ENCODE results near the gene GARNL3.

GARNL3 gene, protein sequence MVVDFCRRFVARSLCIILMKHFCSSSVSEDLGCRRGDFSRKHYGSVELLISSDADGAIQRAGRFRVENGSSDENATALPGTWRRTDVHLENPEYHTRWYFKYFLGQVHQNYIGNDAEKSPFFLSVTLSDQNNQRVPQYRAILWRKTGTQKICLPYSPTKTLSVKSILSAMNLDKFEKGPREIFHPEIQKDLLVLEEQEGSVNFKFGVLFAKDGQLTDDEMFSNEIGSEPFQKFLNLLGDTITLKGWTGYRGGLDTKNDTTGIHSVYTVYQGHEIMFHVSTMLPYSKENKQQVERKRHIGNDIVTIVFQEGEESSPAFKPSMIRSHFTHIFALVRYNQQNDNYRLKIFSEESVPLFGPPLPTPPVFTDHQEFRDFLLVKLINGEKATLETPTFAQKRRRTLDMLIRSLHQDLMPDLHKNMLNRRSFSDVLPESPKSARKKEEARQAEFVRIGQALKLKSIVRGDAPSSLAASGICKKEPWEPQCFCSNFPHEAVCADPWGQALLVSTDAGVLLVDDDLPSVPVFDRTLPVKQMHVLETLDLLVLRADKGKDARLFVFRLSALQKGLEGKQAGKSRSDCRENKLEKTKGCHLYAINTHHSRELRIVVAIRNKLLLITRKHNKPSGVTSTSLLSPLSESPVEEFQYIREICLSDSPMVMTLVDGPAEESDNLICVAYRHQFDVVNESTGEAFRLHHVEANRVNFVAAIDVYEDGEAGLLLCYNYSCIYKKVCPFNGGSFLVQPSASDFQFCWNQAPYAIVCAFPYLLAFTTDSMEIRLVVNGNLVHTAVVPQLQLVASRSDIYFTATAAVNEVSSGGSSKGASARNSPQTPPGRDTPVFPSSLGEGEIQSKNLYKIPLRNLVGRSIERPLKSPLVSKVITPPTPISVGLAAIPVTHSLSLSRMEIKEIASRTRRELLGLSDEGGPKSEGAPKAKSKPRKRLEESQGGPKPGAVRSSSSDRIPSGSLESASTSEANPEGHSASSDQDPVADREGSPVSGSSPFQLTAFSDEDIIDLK

GRCh38 chr9:127264462-127265219 is at the start of gene GARNL3:
Gene GARNL3, plus strand, starts transcription at chr9:127264774. Its CDS starts 104 bp downstream, at chr9:127264878.
- DNase-seq (ENCODE audit: low read depth, low spot score): no peak

GRCh38 chr9:127215268-127216209 is 49.0 kb upstream of the GARNL3 start:
- no peak for DNase-seq (ENCODE audit: low read depth, low spot score)

- no peak for DNase-seq (ENCODE audit: low read depth, low spot score)
These were observed 48.2 kb upstream of the GARNL3 start for GRCh38 chr9:127216210-127216887.

GRCh38 chr9:127216888-127217217 is 47.7 kb upstream of the GARNL3 start:
- no peak for DNase-seq (ENCODE audit: low read depth, low spot score)

- DNase-seq (ENCODE audit: low read depth, low spot score): no peak
These were observed 45.8 kb upstream of the GARNL3 start for GRCh38 chr9:127218818-127219217.

GRCh38 chr9:127219520-127219919 is 45.1 kb upstream of the GARNL3 start:
- no peak for DNase-seq (ENCODE audit: low read depth, low spot score)

DNA sequence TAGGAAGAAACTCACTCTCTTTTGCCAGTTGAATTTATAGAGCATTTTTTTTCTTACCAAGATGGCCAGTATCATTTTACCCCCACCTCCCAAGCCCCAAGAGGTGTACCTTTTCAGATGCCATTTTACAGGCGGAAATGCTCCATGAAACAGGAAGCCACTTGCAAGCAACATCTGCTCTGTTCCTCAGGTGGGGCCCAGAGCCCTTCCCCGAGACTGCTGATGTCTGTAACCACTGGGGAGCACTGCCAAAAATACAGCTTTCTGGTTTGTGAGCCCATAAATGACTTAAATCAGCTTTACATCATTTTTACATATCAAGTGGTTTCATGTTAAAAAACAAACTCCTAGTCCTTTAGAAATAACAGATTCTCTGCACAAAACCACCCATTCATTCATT is 42.9 kb upstream of the GARNL3 start:
- no peak for DNase-seq (ENCODE audit: low read depth, low spot score)

GRCh38 chr9:127222388-127223095 is 42.0 kb upstream of the GARNL3 start:
- no peak for DNase-seq (ENCODE audit: low read depth, low spot score)

DNA sequence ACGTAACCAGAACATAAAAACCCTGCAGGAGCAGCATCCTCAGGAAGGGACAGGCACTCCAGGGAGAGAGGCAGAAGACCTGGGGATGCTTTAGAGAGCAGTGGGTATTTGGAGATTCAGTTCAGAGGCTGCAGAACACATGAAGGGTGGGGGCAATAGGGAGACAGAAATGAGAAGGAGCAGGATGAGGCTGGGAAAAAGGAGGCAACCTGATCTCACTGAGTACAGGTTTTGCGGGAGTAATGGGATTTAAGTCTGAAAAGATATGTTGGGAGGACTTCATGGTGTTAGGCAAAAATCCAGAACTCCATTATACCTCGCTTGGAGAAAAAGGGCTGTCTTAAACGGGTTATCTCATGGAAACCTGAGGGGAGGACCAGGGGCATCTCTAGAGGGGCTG is 41.3 kb upstream of the GARNL3 start:
- DNase-seq (ENCODE audit: low read depth, low spot score): no peak

DNA sequence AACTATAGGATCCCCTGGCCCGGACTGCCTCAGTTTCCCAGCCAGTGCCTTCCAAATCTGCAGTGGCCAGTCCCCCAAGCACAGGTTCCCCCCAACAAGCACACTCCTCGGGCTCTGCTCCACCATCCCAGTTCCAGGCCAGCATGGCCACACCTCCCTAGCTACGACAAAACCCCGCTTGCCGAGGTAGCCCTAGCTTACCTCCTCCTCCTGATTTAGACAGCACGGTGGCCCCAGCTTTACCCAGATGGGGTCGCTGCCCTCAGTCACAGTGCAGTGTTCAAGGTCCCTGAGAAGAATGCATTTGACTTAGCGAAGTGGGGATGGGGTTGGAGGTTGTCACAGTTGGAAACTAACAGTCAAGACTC is 40.8 kb upstream of the GARNL3 start:
- no peak for DNase-seq (ENCODE audit: low read depth, low spot score)

DNA sequence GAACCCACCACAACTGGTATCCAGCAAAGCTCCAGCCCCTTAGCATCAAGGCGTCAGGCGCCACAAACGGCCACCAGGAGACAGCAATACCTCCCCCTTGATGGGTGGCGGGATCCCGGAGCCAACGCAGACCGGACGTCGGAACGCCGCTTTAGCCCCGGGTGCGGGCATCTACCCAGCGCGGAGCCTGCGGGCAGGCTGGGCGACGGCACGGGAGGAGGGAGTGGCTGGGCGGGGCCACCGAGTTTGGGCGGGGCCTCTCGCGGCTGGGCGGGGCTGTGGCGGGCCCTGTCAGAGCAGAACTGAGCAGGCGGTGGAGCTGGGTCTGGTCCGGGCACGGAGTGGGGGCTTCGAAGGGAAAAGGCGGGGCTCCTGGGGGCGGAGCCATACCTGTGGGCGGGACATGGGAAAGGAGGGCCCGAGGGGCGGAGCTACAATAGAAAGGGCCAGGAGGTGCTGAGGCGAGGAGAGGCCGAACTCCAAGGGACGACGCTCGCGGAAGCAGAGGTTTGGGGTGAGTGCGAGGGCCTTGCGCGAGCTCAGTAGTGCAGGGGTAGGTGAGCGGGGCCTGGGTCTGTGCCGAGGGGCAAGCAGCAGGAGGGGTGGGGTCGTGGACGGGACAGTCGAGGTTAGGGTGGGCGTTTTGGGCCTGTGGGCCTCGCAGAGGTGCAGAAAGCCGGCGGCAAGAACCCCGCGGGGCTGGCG is 40.2 kb upstream of the GARNL3 start:
- DNase-seq (ENCODE audit: low read depth, low spot score): peak; percentile 92

GRCh38 chr9:127224883-127225739 is 39.5 kb upstream of the GARNL3 start:
- DNase-seq (ENCODE audit: low read depth, low spot score): peak; percentile 98

DNA sequence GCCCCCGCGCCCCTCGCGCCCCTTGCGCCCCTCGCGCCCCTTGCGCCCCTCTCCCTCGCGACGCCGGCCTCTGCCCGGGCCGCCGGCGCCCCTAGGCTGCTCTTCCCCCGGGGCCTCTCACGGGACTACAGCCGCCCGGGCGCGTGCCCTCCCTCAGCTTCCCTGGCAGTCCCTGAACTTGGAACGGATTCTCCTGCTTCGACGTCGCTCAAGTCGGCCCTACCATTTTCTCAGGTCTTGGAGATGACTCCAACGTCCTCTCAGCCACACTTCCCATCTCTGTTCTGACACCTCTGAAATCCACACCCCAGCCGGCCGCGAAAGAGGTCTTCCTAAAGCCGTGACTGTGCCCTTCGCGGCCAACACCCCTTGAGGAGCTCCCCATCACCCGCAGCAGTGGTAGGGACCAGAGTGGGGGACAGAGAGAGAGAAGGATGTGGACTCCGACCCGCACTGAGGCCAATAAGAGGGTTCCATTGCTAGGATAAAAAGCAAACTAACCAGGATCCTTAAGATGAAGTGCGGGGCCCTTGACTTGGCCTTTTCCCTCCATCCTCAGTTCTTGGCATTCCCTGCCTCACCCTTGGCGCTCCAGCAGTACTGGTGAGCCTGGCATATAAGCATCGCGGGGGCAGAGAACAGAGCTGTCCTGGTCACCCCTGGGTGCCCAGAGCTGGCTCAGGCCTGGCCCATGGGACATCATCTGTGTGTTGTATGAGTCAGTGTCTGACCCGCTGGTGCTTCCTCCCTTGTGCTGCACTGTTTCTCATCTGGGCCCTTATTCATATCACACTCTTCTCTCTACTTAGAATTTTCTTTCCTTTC is 38.6 kb upstream of the GARNL3 start:
- DNase-seq (ENCODE audit: low read depth, low spot score): peak; percentile 27

GRCh38 chr9:127229691-127230417 is 34.7 kb upstream of the GARNL3 start:
- DNase-seq (ENCODE audit: low read depth, low spot score): no peak

DNA sequence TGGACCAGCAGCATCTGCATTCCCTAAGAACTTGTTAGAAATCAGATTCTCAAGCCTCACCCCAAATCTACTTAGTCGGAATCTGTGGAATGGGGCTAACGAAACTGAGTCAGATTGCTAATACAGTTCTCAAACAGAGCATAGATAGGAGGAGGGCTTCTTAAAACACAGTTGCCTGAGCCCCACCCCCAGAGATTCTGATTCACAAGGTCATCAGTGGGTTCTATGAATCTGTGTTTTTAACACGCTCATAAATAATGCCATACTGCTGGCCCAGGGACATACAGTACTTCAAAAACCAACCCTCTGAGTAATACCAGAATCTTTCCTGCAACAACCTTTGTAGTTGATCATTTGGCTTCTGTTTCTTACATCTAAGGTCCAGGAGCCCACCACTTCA is 32.9 kb upstream of the GARNL3 start:
- DNase-seq (ENCODE audit: low read depth, low spot score): no peak

- DNase-seq (ENCODE audit: low read depth, low spot score): no peak
These were observed 31.6 kb upstream of the GARNL3 start for GRCh38 chr9:127232833-127233549.
